Keratinocyte (primary cell): ENCODE measurements around the gene ATL3. TPM values are rescaled to one million over a fixed set of nuclear protein-coding genes. Genes with fewer than 3 reads are reported as not detected.

Experiments used
- DNase-seq: peaks from one replicate; pipeline ENCODE4 v3.0.0-alpha.2; 2011; ENCODE audit warnings: low read depth, missing footprints, low spot score
- FAIRE-seq: peaks from 2 replicates; lab custom pipeline; 2011; peaks lifted over from hg19 to GRCh38; lab: Jason Lieb, UNC
- H2AFZ ChIP-seq: 2 replicates; pipeline ENCODE4 v1.6.0; 2012; ENCODE audit warnings: low read length, control low read depth, inconsistent platforms; ENCODE audit not compliant: control insufficient read depth
- H3K27ac ChIP-seq: 2 replicates; pipeline ENCODE4 v1.5.1; 2011; ENCODE audit warnings: low read length; ENCODE audit not compliant: control insufficient read depth, insufficient read depth
- H3K27me3 ChIP-seq: 3 replicates; pipeline ENCODE4 v1.6.0; 2011; ENCODE audit warnings: low read length; ENCODE audit not compliant: control insufficient read depth, insufficient read depth; ENCODE audit errors: extremely low read depth
- H3K36me3 ChIP-seq, 2 experiments: 2 replicates in 1 of 2; 3 replicates in 1 of 2; pipeline ENCODE4 v1.5.1; 2011; ENCODE audit warnings: low read length in 2 of 2, mild to moderate bottlenecking in 1 of 2; ENCODE audit not compliant: control insufficient read depth in 2 of 2, insufficient read depth in 2 of 2; ENCODE audit errors: extremely low read depth in 1 of 2
- H3K4me1 ChIP-seq: 3 replicates; pipeline ENCODE4 v1.5.1; 2011; ENCODE audit warnings: low read length; ENCODE audit not compliant: control insufficient read depth, insufficient read depth; ENCODE audit errors: extremely low read depth
- H3K4me2 ChIP-seq: 3 replicates; pipeline ENCODE4 v1.6.0; 2011; ENCODE audit warnings: low read depth, low read length; ENCODE audit not compliant: control insufficient read depth, insufficient read depth; ENCODE audit errors: extremely low read depth
- H3K4me3 ChIP-seq, 3 experiments: fragments of 200-600 bp in 1 of 3; sonication (generic) in 1 of 3; 2 replicates in 2 of 3; 3 replicates in 1 of 3; pipeline ENCODE4 v1.5.1; 2011 to 2016; ENCODE audit warnings: low read length in 3 of 3, mild to moderate bottlenecking in 3 of 3, control low read depth in 2 of 3, inconsistent platforms in 1 of 3, low read depth in 1 of 3, mixed read lengths in 1 of 3, mixed run types in 1 of 3, moderate library complexity in 1 of 3; ENCODE audit not compliant: control insufficient read depth in 2 of 3, insufficient read depth in 2 of 3; ENCODE audit errors: extremely low read depth in 1 of 3
- H3K79me2 ChIP-seq: 2 replicates; pipeline ENCODE4 v1.6.0; 2012; ENCODE audit warnings: low read length; ENCODE audit not compliant: control insufficient read depth, insufficient read depth
- H3K9ac ChIP-seq: 3 replicates; pipeline ENCODE4 v1.6.0; 2011; ENCODE audit warnings: low read length; ENCODE audit not compliant: control insufficient read depth, insufficient read depth; ENCODE audit errors: extremely low read depth
- H3K9me1 ChIP-seq: 3 replicates; pipeline ENCODE4 v1.6.0; 2011; ENCODE audit warnings: low read length; ENCODE audit not compliant: control insufficient read depth, insufficient read depth; ENCODE audit errors: extremely low read depth
- H3K9me3 ChIP-seq: 2 replicates; pipeline ENCODE4 v1.5.1; 2012; ENCODE audit warnings: low read depth, low read length; ENCODE audit not compliant: control insufficient read depth
- H4K20me1 ChIP-seq: 3 replicates; pipeline ENCODE4 v1.6.0; 2011; ENCODE audit warnings: low read length; ENCODE audit not compliant: control insufficient read depth, insufficient read depth; ENCODE audit errors: extremely low read depth
- EZH2 ChIP-seq: IDR thresholded peaks from one replicate; pipeline ENCODE4 v1.6.1; 2012; ENCODE audit warnings: inconsistent platforms, mild to moderate bottlenecking, low read length, moderate library complexity
- dilution Hi-C: fragments of 300-500 bp; cut with MboI; formaldehyde crosslinking; loops from one replicate; pipeline ENCODE4 v1.7.0; 2020; ENCODE audit warnings: low sequenced_read_pairs; ENCODE audit not compliant: extremely low pct_ligation_motif_present
- polyA plus RNA-seq, 5 experiments: library from polyadenylated mRNA; depleted of rRNA in 3 of 5; stranded (reverse) in 3 of 5; stranded (forward) in 1 of 5; unstranded in 1 of 5; fragments of >200 nt; gene quantifications; 1 replicate in 1 of 5; 2 replicates in 3 of 5; 3 replicates in 1 of 5; pipeline versions ENCODE4 v1.2.1 to v1.2.3, GENCODE V29; 2011 to 2012; ENCODE audit warnings: missing spikeins in 2 of 5, low read depth in 1 of 5, low replicate concordance in 1 of 5
- TF ChIP-seq, protein P1 (sequence below), 3 experiments: IDR thresholded peaks in 1 of 3; conservative IDR thresholded peaks in 1 of 3; optimal IDR thresholded peaks in 1 of 3; 2 replicates in 2 of 3; 3 replicates in 1 of 3; pipeline versions ENCODE3 to v1.5.1; 2011; ENCODE audit warnings: low read length in 3 of 3, mild to moderate bottlenecking in 3 of 3, moderate library complexity in 2 of 3, control low read depth in 1 of 3, inconsistent platforms in 1 of 3; ENCODE audit not compliant: insufficient read depth in 2 of 3; ENCODE audit errors: extremely low read depth in 1 of 3

The ATL3 gene
- polyA plus RNA-seq, 1 donor (not counting 4 experiments of a cell fraction or from before 2014, with no cell fraction given) = 36.5 TPM

DNA sequence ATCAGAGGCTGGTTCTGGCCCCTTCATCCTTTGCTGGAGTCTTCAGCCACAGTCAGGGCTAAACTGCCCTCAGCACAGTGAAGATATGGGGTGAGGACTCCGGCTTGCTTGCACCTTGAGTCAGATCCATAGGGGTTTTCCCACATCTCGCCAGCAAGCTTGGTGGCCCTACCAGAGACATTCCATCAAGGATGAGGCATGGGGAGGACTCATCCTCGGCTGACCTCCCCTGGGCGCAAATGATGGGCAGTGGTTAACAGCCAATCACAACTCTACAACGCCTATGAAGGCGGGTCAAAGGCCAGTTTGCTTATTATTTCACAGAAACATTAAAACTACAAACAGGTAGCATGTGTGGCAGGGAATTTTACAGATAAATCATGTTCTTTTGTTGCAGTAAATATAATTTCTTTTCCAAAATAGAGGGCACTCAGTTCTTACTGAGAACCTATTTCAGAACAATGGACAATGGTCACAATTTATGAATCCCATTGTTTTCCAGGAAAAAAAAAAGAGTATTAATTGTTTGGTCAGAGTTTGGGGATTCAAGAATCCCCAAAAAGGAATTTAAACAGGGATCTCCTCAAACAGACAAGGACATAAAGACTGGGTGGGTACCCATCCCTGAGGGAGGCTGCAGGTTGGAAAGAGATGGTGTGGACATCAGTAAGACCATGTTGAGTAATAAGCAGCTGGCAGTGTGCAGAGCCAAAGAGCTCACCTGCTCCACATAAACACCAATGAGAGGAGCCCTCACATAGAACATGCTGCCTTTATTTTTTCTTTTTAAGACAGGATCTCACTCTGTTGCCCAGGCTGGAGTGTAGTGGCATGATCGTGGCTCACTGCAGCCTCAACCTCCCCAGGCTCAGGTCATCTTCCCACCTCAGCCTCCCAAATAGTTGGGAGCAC lies 71.7 kb downstream of the ATL3 start:
- no peak for TF ChIP-seq EZH2
- TF ChIP-seq, protein P1, sequence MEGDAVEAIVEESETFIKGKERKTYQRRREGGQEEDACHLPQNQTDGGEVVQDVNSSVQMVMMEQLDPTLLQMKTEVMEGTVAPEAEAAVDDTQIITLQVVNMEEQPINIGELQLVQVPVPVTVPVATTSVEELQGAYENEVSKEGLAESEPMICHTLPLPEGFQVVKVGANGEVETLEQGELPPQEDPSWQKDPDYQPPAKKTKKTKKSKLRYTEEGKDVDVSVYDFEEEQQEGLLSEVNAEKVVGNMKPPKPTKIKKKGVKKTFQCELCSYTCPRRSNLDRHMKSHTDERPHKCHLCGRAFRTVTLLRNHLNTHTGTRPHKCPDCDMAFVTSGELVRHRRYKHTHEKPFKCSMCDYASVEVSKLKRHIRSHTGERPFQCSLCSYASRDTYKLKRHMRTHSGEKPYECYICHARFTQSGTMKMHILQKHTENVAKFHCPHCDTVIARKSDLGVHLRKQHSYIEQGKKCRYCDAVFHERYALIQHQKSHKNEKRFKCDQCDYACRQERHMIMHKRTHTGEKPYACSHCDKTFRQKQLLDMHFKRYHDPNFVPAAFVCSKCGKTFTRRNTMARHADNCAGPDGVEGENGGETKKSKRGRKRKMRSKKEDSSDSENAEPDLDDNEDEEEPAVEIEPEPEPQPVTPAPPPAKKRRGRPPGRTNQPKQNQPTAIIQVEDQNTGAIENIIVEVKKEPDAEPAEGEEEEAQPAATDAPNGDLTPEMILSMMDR (optimal IDR thresholded peaks at IDR 0.05 in 1 of 3, IDR thresholded peaks at IDR 0.05 in 1 of 3, conservative IDR thresholded peaks at IDR 0.05 in 1 of 3; ENCODE audit: extremely low read depth in 1 of 3, insufficient read depth in 2 of 3, low read length in 3 of 3) = no peak
- no peaks in the 10 kb centered on the region for H3K9me1 ChIP-seq
- dilution Hi-C loops = no loop called here
- H3K4me1 ChIP-seq = no peaks in the 10 kb centered on the region
- H3K4me3 ChIP-seq = no peak overlapping the region
- H3K79me2 ChIP-seq = no peaks in the 10 kb centered on the region
- no peaks in the 10 kb centered on the region for H3K36me3 ChIP-seq
- DNase-seq = peak; percentile 61
- no peaks in the 10 kb centered on the region for H4K20me1 ChIP-seq
- H3K9me3 ChIP-seq = no peaks in the 10 kb centered on the region
- no peak overlapping the region for H3K27ac ChIP-seq
- no peak overlapping the region for H3K9ac ChIP-seq
- H3K27me3 ChIP-seq = no peaks in the 10 kb centered on the region
- H2AFZ ChIP-seq = no peak overlapping the region
- H3K4me2 ChIP-seq = no peak overlapping the region
- no peak for FAIRE-seq

DNA sequence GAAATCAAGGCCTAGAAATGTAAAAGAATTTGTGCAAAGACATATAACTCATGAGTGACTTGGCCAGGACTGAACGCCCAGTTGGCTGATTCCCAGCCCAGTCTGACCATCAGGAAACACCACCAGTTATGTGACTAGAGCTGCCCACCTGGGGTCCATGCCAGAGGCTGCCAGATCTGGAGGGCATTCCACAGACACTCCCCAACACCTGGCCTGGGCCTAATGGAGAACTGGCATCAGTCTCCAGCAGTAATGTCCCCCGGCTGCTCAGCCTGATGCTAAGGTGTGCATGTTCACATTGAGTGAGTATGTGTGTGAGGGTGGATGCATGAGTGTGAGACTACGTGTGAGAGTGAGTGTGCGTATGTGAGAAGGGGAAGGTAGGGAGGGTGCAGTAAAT lies 72.6 kb downstream of the ATL3 start:
- no peaks in the 10 kb centered on the region for H3K79me2 ChIP-seq
- no peaks in the 10 kb centered on the region for H3K9me1 ChIP-seq
- H4K20me1 ChIP-seq = no peaks in the 10 kb centered on the region
- no peaks in the 10 kb centered on the region for H3K27me3 ChIP-seq
- DNase-seq = no peak
- H3K4me2 ChIP-seq = no peak overlapping the region
- H3K36me3 ChIP-seq = no peaks in the 10 kb centered on the region
- FAIRE-seq = no peak
- no peak overlapping the region for H3K9ac ChIP-seq
- no peak overlapping the region for H3K4me3 ChIP-seq
- H2AFZ ChIP-seq = no peak overlapping the region
- H3K4me1 ChIP-seq = no peaks in the 10 kb centered on the region
- no peaks in the 10 kb centered on the region for H3K9me3 ChIP-seq
- dilution Hi-C loops = no loop called here
- H3K27ac ChIP-seq = no peak overlapping the region
- no peak for TF ChIP-seq EZH2
- TF ChIP-seq, protein P1 (optimal IDR thresholded peaks at IDR 0.05 in 1 of 3, IDR thresholded peaks at IDR 0.05 in 1 of 3, conservative IDR thresholded peaks at IDR 0.05 in 1 of 3; ENCODE audit: extremely low read depth in 1 of 3, insufficient read depth in 2 of 3, low read length in 3 of 3) = no peak
